ENCODE measurements around the gene C11orf91.

The C11orf91 gene

DNA sequence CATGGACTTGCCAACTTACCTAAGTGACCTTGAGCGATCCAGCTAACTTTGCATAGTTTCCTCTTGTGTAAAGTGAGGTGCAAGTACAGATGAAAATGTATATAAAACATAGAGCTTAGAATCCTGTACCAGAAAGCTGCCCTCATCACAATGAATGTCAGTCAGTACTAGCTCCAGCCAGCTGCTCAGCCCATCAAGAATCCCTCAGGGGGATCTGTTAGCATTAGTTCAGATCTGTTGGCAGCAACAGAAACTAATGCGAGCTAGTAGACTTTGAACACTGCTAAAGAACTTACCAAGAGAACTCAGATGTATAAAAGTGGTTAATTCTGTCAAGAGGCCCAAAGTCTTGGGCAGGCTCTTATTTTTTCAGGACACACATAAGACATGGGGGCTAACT is 6.3 kb upstream of the C11orf91 start:
- no peak overlapping the region for H3K27ac ChIP-seq
- TF ChIP-seq ZFX (IDR thresholded peaks at IDR 0.05) = no peak
- TF ChIP-seq, protein P1, sequence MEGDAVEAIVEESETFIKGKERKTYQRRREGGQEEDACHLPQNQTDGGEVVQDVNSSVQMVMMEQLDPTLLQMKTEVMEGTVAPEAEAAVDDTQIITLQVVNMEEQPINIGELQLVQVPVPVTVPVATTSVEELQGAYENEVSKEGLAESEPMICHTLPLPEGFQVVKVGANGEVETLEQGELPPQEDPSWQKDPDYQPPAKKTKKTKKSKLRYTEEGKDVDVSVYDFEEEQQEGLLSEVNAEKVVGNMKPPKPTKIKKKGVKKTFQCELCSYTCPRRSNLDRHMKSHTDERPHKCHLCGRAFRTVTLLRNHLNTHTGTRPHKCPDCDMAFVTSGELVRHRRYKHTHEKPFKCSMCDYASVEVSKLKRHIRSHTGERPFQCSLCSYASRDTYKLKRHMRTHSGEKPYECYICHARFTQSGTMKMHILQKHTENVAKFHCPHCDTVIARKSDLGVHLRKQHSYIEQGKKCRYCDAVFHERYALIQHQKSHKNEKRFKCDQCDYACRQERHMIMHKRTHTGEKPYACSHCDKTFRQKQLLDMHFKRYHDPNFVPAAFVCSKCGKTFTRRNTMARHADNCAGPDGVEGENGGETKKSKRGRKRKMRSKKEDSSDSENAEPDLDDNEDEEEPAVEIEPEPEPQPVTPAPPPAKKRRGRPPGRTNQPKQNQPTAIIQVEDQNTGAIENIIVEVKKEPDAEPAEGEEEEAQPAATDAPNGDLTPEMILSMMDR (conservative IDR thresholded peaks at IDR 0.05) = no peak

DNA sequence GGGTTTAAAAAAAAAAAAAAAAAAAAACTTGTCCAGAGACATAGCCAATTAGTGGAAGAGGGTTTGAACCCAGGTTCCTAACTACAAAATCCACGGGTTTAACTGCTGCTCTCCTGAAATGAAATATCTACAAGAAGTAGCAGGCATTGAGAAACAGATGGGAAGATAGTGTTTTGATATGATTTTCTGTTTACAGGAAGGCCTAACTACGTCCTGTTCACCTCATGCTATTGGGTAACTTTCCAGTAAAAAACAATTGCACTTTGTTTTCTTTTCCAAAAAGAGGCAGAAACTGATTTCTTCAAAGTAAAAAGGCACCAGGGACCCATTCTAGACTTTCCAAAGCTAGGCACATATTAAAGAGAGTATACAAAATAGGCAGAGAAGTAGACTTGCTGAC is 5.9 kb upstream of the C11orf91 start:
- H3K27ac ChIP-seq = no peak overlapping the region
- TF ChIP-seq, protein P1 (conservative IDR thresholded peaks at IDR 0.05) = no peak

DNA sequence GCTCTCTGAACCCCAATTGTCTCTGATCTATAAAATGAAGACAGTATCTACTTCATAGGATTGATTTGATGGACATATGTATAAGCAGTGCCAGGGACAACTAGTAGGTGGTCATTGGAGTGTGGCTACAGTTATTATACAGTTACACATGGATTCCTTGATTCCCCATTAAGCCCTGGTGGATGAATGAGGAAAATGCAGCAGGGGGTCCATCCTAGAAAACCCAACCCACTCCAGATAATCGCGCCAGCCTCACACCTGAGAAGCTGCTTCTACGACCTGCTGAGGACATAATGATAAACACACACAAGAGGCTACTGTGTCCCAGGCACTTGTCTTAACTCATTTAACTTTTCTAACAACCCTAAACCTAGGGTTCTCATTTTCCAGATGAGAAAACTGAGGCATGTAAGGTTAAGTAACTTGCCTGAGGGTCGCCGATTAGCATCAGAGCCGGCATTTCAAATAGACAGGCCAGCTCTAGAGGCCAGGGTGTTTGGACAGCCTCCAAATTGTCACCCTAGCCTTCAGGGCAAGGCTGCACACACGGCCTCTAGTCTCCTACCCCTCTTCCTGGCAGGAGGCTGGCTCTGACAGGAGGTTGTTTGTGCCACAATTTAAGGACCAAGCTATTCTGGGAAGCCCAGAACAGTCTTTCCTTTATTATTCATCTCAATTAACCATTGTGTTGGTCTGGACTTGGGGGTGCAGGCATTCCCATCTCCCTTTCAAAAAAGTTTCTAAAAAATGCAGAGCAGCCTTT is 3.8 kb upstream of the C11orf91 start:
- TF ChIP-seq ZFX (IDR thresholded peaks at IDR 0.05) = no peak
- TF ChIP-seq, protein P1 (conservative IDR thresholded peaks at IDR 0.05) = no peak
- H3K27ac ChIP-seq = no peak overlapping the region

DNA sequence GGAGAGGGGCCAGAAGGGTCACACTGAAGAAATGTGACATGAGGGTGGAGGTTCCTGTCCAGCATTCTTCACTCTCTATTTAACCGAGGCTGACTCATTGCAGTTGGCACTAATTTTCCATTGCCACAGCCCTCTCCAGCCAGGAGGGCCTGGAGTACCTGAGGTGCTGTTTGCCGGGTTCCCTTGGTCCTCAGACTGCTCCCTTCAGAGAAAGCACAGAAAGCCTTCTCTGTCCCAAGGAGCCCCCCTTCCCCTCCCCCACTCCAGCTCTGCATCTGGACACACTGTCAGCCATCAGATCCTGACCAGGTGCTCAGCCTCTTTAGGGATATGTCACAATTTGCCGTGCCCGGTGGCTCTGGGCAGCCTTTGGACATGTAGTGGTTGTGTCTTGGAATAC is 3.2 kb upstream of the C11orf91 start:
- H3K27ac ChIP-seq = no peak overlapping the region

GRCh38 chr11:33703234-33703633 is 2.6 kb upstream of the C11orf91 start:
- no peak overlapping the region for H3K27ac ChIP-seq
- TF ChIP-seq ZFX (IDR thresholded peaks at IDR 0.05) = no peak
- TF ChIP-seq, protein P1 (conservative IDR thresholded peaks at IDR 0.05) = no peak

More for the DNA sequence above, 3.2 kb upstream of the C11orf91 start:
- TF ChIP-seq, protein P1 (conservative IDR thresholded peaks at IDR 0.05) = no peak
- no peak for TF ChIP-seq ZFX (IDR thresholded peaks at IDR 0.05)

DNA sequence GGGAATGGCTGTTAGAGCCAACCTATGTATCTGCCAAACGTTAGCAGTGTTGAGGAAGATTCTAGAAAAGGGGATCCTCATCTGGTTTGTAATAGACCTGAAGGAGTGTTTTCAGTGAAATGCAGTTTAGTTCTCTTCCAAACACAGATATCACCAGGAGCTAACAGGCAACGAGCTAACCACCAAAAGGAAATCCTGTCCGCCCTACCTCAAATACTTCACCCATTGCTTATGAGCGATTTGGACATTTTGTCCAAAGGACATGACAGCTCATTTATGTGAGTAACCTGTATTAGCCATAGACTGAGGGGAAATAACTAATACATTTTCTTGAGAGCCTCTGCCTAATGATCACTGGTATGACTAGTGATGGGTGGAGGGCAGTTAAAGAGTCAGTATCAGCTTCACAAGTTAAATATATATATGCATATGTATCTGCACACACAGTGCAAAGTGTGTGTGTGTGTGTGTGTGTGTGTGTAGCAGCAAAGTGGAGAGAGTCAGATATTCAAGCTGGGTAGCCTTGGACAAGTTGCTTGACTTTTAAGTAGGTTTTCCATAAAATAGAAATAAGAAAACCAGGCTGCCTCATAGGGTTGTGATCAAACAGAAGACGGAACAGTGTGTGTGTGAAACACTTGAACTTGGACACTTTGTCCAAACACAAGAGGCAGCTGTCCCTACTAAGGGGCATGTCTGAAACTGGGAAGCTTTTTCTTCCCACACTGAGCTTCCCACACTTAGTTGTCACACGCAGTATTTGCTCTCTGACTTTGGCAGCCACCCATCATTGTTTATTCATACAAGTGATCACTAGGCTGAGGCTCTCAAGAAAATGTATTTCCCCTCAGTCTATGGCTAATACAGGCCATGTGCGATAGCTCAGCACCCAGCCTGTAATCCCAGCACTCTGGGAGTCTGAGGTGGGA is 940 bp upstream of the C11orf91 start:
- peak overlapping the region; percentile 11; the same call in 1 of the 2 replicates for H3K27ac ChIP-seq
- no peak for TF ChIP-seq ZFX (IDR thresholded peaks at IDR 0.05)
- TF ChIP-seq, protein P1 (conservative IDR thresholded peaks at IDR 0.05) = no peak

DNA sequence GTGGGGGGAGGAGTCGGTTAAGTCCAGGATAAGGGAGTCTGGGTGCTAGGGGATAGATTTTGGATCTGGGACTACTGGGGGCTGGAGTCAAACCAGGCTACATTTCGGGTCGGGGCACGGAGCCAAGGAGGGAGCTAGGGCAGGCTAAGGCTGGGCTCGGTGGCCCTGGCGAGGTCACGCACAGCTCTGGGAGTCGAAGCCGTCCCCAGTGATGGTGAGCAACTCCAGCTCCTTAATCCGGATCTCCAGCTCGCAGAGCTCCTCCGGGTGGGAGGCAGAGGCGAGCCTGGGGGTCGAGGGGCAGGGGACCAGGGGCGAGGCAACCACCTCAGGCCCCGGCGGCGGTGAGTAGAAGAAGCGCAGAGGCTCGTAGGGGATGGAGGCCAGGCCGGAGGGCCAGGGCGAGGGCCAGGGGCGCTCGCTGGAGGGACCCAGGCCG is 544 bp downstream of the C11orf91 start:
- TF ChIP-seq, protein P1 (conservative IDR thresholded peaks at IDR 0.05) = no peak
- no peak for TF ChIP-seq ZFX (IDR thresholded peaks at IDR 0.05)
- H3K27ac ChIP-seq = no peak overlapping the region

Measured in C4-2B (cell line).